ENCODE measurements around the gene RNF8. TPM values are rescaled to one million over a fixed set of nuclear protein-coding genes. Genes with fewer than 3 reads are reported as not detected.

The RNF8 gene
- total and polyA plus RNA-seq, 2 donors: 12.5 to 16.9 TPM

DNA sequence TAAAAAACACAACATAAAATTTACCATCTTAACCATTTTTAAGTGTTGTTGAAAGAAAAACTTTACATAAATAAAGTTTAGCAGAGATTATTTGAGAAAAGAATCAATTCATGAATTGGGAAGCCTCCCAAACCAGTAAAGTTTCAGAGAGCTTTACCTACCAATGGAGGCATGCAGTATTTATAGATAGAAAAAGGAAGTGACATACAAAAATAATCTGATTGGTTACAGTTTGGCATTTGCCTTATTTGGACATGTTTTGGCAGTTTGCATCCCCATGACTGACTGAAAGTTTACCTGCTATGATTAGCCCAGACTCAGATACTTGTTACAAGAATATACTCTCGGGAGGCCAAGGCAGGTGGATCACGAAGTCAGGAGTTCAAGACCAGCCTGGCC lies 75.6 kb downstream of the RNF8 start:
- H3K4me1 ChIP-seq (ENCODE audit: control insufficient read depth in 2 of 2, insufficient read depth in 2 of 2, low read length in 2 of 2): peaks cover 6 to 14% of the 10 kb centered on the region in 2 donors
- DNase-seq (ENCODE audit: low read depth in 6 of 9, low spot score in 9 of 9): no peak
- 98% methylated on average over 2 of the region's 2 CpGs for WGBS
- H3K9me3 ChIP-seq (ENCODE audit: control insufficient read depth in 2 of 2, insufficient read depth in 1 of 2, low read length in 1 of 2): no peaks in the 10 kb centered on the region
- H3K27ac ChIP-seq (ENCODE audit: low read depth in 1 of 2, low read length in 1 of 2): no peak overlapping the region
- H3K27me3 ChIP-seq (ENCODE audit: control insufficient read depth in 2 of 2, insufficient read depth in 1 of 2, low read length in 1 of 2): no peaks in the 10 kb centered on the region
- no peak overlapping the region for H3K4me3 ChIP-seq (ENCODE audit: low read length in 2 of 2)
- H3K36me3 ChIP-seq (ENCODE audit: control insufficient read depth in 2 of 2, insufficient read depth in 2 of 2, low read length in 1 of 2): no peaks in the 10 kb centered on the region

DNA sequence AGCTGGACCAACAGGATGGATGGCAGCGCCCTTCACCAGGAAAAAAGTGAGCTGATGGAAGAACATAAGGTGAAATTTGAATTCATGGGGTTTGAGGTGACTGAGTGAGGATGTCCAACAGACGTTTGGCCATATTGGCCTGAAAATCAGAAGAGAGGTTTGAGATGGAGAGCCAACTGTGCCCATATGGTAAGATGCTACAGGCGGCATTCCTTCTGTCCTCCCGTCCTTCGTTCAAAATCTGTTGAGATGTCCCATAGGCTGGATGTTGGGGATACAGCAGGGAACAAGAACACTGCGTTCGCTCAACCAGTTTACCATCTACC lies 78.8 kb downstream of the RNF8 start:
- H3K9me3 ChIP-seq (ENCODE audit: control insufficient read depth in 2 of 2, insufficient read depth in 1 of 2, low read length in 1 of 2): no peaks in the 10 kb centered on the region
- H3K36me3 ChIP-seq (ENCODE audit: control insufficient read depth in 2 of 2, insufficient read depth in 2 of 2, low read length in 1 of 2): peaks cover 21 to 23% of the 10 kb centered on the region in 2 donors
- no peaks in the 10 kb centered on the region for H3K27me3 ChIP-seq (ENCODE audit: control insufficient read depth in 2 of 2, insufficient read depth in 1 of 2, low read length in 1 of 2)
- H3K4me1 ChIP-seq (ENCODE audit: control insufficient read depth in 2 of 2, insufficient read depth in 2 of 2, low read length in 2 of 2): peaks cover 6 to 22% of the 10 kb centered on the region in 2 donors
- H3K4me3 ChIP-seq (ENCODE audit: low read length in 2 of 2): peak overlapping the region; percentile 78 to 86
- no peak for DNase-seq (ENCODE audit: low read depth in 6 of 9, low spot score in 9 of 9)
- H3K27ac ChIP-seq (ENCODE audit: low read depth in 1 of 2, low read length in 1 of 2): peak overlapping the region; percentile 92 to 94
- 16% methylated on average over 7 of the region's 7 CpGs for WGBS

DNA sequence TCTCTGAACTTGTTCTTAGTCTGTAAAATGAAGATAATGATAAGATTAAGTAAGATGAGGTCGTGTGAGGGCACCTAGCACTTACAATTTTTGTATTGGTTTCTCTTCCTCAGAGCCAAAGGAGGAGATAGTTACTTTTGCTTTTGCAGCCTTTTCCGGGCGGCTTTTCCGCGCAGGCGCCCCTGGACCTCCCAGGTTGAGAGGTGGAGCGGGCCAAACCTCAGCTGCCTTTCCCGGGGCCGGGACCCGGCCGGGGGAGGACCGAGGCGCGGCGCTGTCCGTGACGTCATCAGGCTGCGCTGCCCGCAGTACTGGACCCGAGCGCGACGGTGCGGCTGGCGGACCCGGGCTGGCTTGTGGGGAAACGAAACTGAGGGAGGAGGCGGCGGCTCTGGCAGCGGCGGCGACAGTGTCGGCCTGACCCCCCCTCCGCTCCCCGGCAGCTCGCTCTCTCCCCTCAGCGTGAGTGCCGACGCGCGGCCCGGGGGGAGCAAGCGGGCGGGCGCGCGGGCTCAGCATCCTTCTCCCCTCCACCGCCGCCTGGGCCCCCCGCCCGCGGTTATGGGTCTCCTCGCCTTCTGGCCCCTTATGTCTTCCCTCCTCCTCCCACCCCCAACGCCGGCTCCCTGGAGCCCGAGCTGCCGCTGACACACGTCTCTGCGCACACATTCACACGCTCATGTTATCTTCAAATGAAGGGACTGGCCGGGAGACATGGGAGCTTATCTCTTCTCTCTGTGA lies 79.3 kb downstream of the RNF8 start, which contains the start of gene CMTR1:
CMTR1 (plus strand) TSS at position 306 of the 741 bp plus-strand sequence. CDS start 2,409 bp downstream, outside the sequence.
- Histone ChIP-seq H3K36me3 (ENCODE audit: control insufficient read depth in 2 of 2, insufficient read depth in 2 of 2, low read length in 1 of 2) (peaks cover 26 to 28% of the 10 kb centered on the region in 2 donors), H3K27ac (ENCODE audit: low read depth in 1 of 2, low read length in 1 of 2) (peak within 1 kb of the TSS; percentile 92 to 94), H3K27me3 (ENCODE audit: control insufficient read depth in 2 of 2, insufficient read depth in 1 of 2, low read length in 1 of 2) (no peaks in the 10 kb centered on the region), H3K4me1 (ENCODE audit: control insufficient read depth in 2 of 2, insufficient read depth in 2 of 2, low read length in 2 of 2) (peaks cover 6 to 22% of the 10 kb centered on the region in 2 donors), H3K4me3 (ENCODE audit: low read length in 2 of 2) (peak within 1 kb of the TSS; percentile 78 to 86), H3K9me3 (ENCODE audit: control insufficient read depth in 2 of 2, insufficient read depth in 1 of 2, low read length in 1 of 2) (no peaks in the 10 kb centered on the region)
- DNase-seq (ENCODE audit: low read depth in 6 of 9, low spot score in 9 of 9): peak; percentile 66 to 93 (median 83)
- under 1% methylated on average over 61 of the region's 61 CpGs for WGBS

DNA sequence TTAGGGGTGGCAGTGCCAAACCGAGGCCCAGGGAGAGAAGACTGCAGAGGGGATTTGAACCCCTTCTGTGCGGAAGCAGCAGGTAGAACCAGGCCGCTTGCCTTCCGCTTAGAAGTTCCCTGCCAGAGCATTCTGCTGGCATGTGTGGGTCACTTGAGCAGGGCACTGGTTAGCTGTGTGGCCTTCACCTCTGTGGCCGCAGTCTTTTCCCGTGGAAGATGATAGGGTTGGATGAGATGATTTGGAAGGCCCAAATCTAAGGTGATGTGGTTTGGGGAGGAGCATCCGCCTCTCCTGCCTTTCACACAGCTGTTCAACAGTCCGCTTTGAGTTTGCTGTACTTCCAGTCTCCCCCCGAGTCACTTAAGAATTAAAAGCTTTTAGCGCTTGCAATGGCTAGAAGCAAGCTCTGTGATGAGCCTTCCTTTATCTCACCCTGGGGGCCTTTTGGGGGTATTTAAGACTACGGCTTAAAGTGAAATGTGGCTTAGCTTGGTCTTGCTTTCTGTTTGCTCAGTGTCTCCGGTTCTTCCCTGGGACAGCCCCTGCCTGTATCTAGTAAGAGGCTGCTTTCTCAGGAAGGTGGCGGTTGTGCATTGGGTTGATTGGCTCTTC lies 80.0 kb downstream of the RNF8 start:
- Histone ChIP-seq H3K4me3 (ENCODE audit: low read length in 2 of 2) (peak overlapping the region; percentile 78 to 86), H3K4me1 (ENCODE audit: control insufficient read depth in 2 of 2, insufficient read depth in 2 of 2, low read length in 2 of 2) (peaks cover 6 to 22% of the 10 kb centered on the region in 2 donors), H3K36me3 (ENCODE audit: control insufficient read depth in 2 of 2, insufficient read depth in 2 of 2, low read length in 1 of 2) (peaks cover 30 to 35% of the 10 kb centered on the region in 2 donors), H3K27me3 (ENCODE audit: control insufficient read depth in 2 of 2, insufficient read depth in 1 of 2, low read length in 1 of 2) (no peaks in the 10 kb centered on the region), H3K27ac (ENCODE audit: low read depth in 1 of 2, low read length in 1 of 2) (peak overlapping the region; percentile 92 to 94), H3K9me3 (ENCODE audit: control insufficient read depth in 2 of 2, insufficient read depth in 1 of 2, low read length in 1 of 2) (no peaks in the 10 kb centered on the region)
- WGBS: 6% methylated on average over 13 of the region's 13 CpGs
- peak; percentile 26 to 80 (median 48) for DNase-seq (ENCODE audit: low read depth in 6 of 9, low spot score in 9 of 9)

DNA sequence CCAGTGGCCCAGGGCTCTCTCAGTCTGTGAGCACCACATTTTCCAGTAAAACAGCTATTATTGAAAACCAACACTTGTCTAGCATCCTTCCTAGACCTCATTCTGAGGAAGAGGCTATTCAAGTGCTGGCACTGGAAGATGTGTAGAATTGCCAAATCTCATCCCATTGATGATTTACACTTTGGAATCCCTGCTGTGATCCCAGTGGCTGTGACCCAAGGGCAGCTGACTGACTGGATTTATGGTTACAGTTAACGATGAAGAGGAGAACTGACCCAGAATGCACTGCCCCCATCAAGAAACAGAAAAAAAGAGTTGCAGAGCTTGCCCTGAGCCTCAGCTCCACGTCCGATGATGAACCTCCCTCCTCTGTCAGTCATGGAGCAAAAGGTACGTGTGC lies 81.6 kb downstream of the RNF8 start:
- Histone ChIP-seq H3K36me3 (ENCODE audit: control insufficient read depth in 2 of 2, insufficient read depth in 2 of 2, low read length in 1 of 2) (peaks cover 30 to 50% of the 10 kb centered on the region in 2 donors), H3K27ac (ENCODE audit: low read depth in 1 of 2, low read length in 1 of 2) (no peak overlapping the region), H3K4me3 (ENCODE audit: low read length in 2 of 2) (no peak overlapping the region), H3K27me3 (ENCODE audit: control insufficient read depth in 2 of 2, insufficient read depth in 1 of 2, low read length in 1 of 2) (no peaks in the 10 kb centered on the region), H3K9me3 (ENCODE audit: control insufficient read depth in 2 of 2, insufficient read depth in 1 of 2, low read length in 1 of 2) (no peaks in the 10 kb centered on the region), H3K4me1 (ENCODE audit: control insufficient read depth in 2 of 2, insufficient read depth in 2 of 2, low read length in 2 of 2) (peaks cover 6 to 22% of the 10 kb centered on the region in 2 donors)
- DNase-seq (ENCODE audit: low read depth in 6 of 9, low spot score in 9 of 9): no peak
- 95% methylated on average over 4 of the region's 4 CpGs for WGBS

DNA sequence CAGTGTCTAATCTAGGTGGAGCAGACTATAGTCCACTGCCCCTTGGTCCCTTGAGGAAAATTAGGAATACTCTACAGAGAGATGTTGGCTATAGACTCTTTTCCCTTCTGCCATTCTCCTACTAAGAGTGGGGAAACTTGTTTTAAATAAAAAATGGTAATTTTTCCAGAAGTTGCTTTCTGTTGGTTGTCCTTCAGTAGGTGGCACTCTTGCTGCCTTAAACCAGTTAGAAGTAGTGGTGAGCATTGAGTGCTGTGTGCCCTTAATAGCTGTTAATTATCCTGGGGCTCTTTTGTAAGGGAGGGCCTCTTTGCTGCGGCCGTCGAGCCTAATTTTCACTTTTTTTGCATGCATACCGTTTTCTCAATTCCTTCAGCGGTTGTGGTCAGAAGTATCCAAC lies 82.0 kb downstream of the RNF8 start:
- Histone ChIP-seq H3K9me3 (ENCODE audit: control insufficient read depth in 2 of 2, insufficient read depth in 1 of 2, low read length in 1 of 2) (no peaks in the 10 kb centered on the region), H3K4me3 (ENCODE audit: low read length in 2 of 2) (no peak overlapping the region), H3K27ac (ENCODE audit: low read depth in 1 of 2, low read length in 1 of 2) (no peak overlapping the region), H3K27me3 (ENCODE audit: control insufficient read depth in 2 of 2, insufficient read depth in 1 of 2, low read length in 1 of 2) (no peaks in the 10 kb centered on the region), H3K4me1 (ENCODE audit: control insufficient read depth in 2 of 2, insufficient read depth in 2 of 2, low read length in 2 of 2) (peaks cover 6 to 22% of the 10 kb centered on the region in 2 donors), H3K36me3 (ENCODE audit: control insufficient read depth in 2 of 2, insufficient read depth in 2 of 2, low read length in 1 of 2) (peaks cover 32 to 55% of the 10 kb centered on the region in 2 donors)
- no peak for DNase-seq (ENCODE audit: low read depth in 6 of 9, low spot score in 9 of 9)
- 95% methylated on average over 5 of the region's 5 CpGs for WGBS

DNA sequence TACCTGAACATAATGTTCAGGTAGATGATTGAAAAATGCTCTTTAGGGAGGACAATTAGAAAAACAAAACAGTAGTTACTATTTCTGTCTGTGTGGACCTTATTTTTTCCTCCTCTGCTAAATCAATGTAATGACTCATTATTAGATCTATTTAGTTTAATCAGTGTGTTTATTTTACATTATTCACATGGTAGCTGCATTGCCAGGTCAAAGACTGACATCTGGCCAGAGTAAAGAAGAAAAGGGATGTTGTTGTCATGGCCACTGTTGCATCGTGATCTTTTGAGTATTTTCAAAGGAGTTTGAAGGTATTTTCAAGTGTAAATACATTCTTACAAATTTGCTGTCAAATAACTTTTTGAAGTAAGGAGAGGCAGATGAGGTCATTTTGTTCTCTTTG lies 85.1 kb downstream of the RNF8 start:
- no peaks in the 10 kb centered on the region for H3K9me3 ChIP-seq (ENCODE audit: control insufficient read depth in 2 of 2, insufficient read depth in 1 of 2, low read length in 1 of 2)
- H3K36me3 ChIP-seq (ENCODE audit: control insufficient read depth in 2 of 2, insufficient read depth in 2 of 2, low read length in 1 of 2): peaks cover 35 to 75% of the 10 kb centered on the region in 2 donors
- DNase-seq (ENCODE audit: low read depth in 6 of 9, low spot score in 9 of 9): no peak
- no peaks in the 10 kb centered on the region for H3K27me3 ChIP-seq (ENCODE audit: control insufficient read depth in 2 of 2, insufficient read depth in 1 of 2, low read length in 1 of 2)
- H3K4me1 ChIP-seq (ENCODE audit: control insufficient read depth in 2 of 2, insufficient read depth in 2 of 2, low read length in 2 of 2): peaks cover 4 to 12% of the 10 kb centered on the region in 2 donors
- WGBS: 95% methylated on average over 1 of the region's 1 CpG
- H3K4me3 ChIP-seq (ENCODE audit: low read length in 2 of 2): no peak overlapping the region
- no peak overlapping the region for H3K27ac ChIP-seq (ENCODE audit: low read depth in 1 of 2, low read length in 1 of 2)

DNA sequence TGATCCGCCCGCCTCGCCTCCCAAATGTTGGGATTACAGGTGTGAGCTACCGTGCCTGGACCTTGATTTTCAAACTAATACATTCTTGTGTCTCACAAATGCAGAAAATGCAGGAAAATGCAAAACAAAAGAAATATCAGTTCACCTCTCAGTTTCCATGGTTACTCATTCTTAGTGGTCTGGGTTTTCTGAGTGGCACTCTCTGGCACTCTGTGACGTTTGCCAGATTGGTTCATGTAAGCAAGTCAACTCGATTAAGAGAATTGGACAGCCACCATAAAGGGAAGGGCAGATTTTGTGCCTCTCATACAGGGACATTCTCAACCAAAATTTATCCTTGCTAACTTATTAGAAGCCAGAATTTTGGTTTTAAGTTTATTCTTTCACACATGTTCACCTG lies 87.9 kb downstream of the RNF8 start:
- H3K27ac ChIP-seq (ENCODE audit: low read depth in 1 of 2, low read length in 1 of 2): no peak overlapping the region
- H3K4me1 ChIP-seq (ENCODE audit: control insufficient read depth in 2 of 2, insufficient read depth in 2 of 2, low read length in 2 of 2): no peaks in the 10 kb centered on the region
- no peak for DNase-seq (ENCODE audit: low read depth in 6 of 9, low spot score in 9 of 9)
- H3K36me3 ChIP-seq (ENCODE audit: control insufficient read depth in 2 of 2, insufficient read depth in 2 of 2, low read length in 1 of 2): peaks cover 38 to 84% of the 10 kb centered on the region in 2 donors
- H3K4me3 ChIP-seq (ENCODE audit: low read length in 2 of 2): no peak overlapping the region
- 94% methylated on average over 6 of the region's 6 CpGs for WGBS
- no peaks in the 10 kb centered on the region for H3K27me3 ChIP-seq (ENCODE audit: control insufficient read depth in 2 of 2, insufficient read depth in 1 of 2, low read length in 1 of 2)
- H3K9me3 ChIP-seq (ENCODE audit: control insufficient read depth in 2 of 2, insufficient read depth in 1 of 2, low read length in 1 of 2): no peaks in the 10 kb centered on the region

DNA sequence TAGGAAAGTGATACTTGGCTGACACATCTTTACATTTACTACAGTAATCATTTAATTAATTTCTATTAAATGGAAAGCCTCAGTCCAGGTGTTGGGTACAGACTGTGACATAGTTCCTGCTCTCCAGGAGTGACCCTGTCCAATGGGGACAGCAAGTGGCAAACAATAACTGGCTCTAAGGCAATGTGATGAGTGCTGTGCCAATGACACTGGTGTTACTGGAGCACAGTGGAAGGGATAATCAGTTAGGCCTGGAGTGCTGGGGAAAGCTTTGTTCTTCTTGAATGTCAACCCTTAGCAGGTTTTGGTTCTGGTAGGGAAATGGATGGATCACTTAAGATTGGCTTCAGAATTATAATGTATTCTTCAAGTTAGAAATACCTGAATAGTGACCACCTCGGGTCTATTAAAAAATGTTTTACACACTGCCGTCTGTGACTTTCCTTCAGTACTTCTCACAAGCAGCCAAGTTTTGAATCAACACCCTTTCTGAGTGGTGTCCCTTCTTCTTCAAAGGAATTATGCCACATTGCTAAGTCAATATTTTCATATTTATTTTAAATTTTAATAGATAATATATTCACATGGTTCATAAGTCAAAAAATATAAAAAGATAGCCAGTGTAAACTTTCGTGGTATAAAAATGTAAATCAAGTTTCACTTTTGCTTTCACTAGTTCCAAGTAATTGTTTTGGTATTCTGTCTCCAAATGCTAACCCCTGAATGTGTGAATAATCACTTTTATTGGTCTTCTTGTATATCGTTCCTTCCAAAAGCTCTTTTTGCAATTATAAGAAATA lies 88.8 kb downstream of the RNF8 start:
- Histone ChIP-seq H3K27me3 (ENCODE audit: control insufficient read depth in 2 of 2, insufficient read depth in 1 of 2, low read length in 1 of 2) (no peaks in the 10 kb centered on the region), H3K4me1 (ENCODE audit: control insufficient read depth in 2 of 2, insufficient read depth in 2 of 2, low read length in 2 of 2) (no peaks in the 10 kb centered on the region), H3K27ac (ENCODE audit: low read depth in 1 of 2, low read length in 1 of 2) (no peak overlapping the region), H3K36me3 (ENCODE audit: control insufficient read depth in 2 of 2, insufficient read depth in 2 of 2, low read length in 1 of 2) (peaks cover 37 to 84% of the 10 kb centered on the region in 2 donors), H3K9me3 (ENCODE audit: control insufficient read depth in 2 of 2, insufficient read depth in 1 of 2, low read length in 1 of 2) (no peaks in the 10 kb centered on the region), H3K4me3 (ENCODE audit: low read length in 2 of 2) (no peak overlapping the region)
- 22% methylated on average over 4 of the region's 4 CpGs for WGBS
- no peak for DNase-seq (ENCODE audit: low read depth in 6 of 9, low spot score in 9 of 9)

All from thymus (tissue), 11 donors.